Activated gamma-delta T cell treated with anti-CD3 and anti-CD28 coated beads, Interleukin-2, amount 50 U/mL, for 16 hours (primary cell): ENCODE results near the gene IRF8.
A peak's percentile ranks its signal among the peaks of the same experiment; 100 is the strongest.
"Not testable (repeated sequence)": the region's sequence is repeated elsewhere in the genome, so short reads cannot be mapped to it uniquely, and the experiment has no call there.

Source experiments
- DNase-seq: peaks from one replicate; pipeline ENCODE4 v3.0.0-alpha.2; 2020; ENCODE audit warnings: low read depth

The IRF8 gene

DNA sequence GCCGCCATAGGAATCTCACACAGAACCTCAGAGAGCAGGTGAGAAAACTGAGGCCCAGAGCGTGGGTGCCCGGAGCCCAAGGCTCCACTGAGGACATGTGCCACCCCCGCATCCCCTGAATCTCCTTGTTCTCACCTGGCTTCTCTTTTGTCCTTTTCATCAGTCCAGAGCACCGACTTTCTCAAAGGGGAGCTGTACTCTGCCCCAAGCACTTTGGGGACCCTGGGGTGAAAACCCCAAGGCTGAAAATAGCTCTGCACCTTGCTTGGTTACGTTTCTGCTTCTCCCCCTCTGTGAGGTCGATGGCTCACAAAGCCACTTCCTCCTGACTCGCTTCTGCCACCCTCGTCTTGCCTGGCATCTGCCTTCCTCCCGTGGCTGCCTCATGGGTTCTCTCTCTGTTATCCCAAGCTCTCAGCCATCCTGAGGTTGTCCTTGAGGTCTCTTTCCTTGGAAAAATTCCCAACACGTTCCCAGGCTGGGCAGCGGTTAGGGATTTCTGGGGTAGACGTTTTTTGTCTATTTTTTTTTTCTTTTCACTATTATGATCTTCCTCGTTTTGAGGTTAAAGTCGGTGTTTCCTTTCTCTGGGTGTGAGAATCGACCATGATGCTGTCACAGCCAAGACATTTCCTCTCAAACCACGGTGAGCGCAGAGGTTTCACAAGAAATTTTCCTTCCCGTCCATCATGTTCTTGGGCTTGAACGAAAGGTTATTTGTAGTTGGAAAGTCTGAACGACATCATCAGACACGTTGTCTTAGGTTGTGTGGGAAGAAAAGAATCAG lies 37.2 kb downstream of the IRF8 start:
- peak; percentile 65 for DNase-seq

- DNase-seq, result no peak
Measured at GRCh38 chr16:85936816-85937215, 37.9 kb downstream of the IRF8 start.

GRCh38 chr16:85940214-85940613 lies 41.3 kb downstream of the IRF8 start:
- DNase-seq, result no peak

DNA sequence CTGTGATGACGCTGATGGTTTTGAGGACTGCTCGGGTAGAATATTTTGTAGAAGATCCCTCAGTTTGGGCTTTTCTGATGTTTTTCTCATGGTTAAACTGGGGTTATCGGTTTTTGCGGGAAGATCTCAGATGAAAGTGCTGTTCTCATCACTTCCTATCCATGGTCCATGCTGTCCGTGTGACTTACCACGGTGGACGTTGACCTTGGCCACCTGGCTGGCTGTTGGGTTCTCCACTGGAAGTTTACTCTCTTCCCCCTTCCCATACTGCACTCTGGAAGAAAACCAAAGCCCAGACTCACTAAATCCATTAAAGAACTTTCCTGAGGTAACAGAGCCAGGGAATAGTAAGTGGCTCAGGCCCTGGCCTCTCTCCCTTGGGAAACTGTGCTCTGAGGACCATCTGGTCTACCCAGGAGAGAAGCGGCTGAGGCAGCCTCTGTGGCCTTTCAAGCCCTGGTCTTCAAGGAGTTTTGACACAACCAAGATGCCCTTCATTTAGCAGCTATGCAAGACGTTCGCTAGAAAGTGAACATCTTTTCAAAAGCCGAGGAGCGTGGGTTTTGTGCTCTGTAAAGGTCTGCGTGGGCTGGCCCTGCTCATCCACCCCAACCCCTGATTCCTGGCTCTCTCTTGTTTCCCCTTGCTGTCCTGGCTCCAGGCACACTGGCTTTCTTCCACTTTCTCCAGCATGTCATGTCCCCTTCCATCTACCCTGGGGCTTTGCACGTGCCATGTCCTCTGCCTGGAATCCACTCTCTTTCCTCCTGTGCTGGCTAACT lies 43.1 kb downstream of the IRF8 start:
- no peak for DNase-seq

- DNase-seq, result not testable (repeated sequence)
Measured at GRCh38 chr16:85942659-85943058, 43.7 kb downstream of the IRF8 start.

- DNase-seq, result no peak
Measured at GRCh38 chr16:85943711-85944110, 44.7 kb downstream of the IRF8 start.

GRCh38 chr16:85944572-85945423 lies 45.8 kb downstream of the IRF8 start:
- DNase-seq, result no peak

GRCh38 chr16:85945424-85945751 lies 46.4 kb downstream of the IRF8 start:
- no peak for DNase-seq

- DNase-seq, result no peak
Measured at GRCh38 chr16:85946541-85947124, 47.7 kb downstream of the IRF8 start.

DNA sequence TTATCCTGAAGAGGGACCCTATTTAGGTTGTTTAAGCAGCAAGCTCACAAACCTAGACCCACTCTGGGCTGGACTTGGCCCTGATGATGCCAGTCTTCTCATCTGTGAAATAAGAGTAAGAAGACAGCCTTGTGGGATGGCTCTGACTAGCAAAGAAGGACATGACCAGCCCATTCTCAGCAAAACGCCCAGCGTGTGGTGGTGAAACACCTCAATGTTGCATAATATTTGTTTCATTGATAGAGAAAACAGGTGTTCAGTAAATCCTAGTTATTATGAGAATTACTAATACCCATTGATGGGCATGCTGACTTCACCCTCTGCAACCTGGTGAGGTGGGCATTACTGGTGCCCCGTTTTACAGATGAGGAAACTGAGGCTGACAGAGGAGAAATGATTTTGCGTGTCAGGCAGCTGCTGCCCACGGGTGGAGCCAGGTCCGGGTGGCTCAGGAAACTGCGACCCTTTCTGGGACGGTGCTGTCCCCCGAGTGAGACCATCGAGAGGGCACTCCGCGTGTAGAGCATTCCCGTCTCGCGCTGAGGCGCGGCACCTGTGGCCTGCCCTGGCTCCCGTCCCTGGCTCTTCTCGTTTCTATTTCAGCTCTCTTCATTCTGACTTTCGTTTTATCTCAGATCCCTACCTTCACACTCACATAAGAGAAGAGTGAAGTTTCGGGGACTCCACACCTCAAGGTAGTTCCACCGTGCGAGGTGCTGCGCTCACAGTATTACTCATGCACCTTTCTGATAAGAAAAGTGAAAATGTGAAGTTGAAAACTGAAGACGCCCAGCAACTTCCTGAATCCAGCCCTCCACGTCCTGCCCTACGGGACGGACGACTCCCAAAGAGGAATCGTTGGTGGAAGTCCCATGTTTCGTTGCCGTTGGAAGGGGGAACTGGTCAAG lies 48.5 kb downstream of the IRF8 start:
- DNase-seq, result peak; percentile 17

GRCh38 chr16:85948138-85948509 lies 49.2 kb downstream of the IRF8 start:
- DNase-seq, result no peak

GRCh38 chr16:85948616-85949265 lies 49.8 kb downstream of the IRF8 start:
- DNase-seq, result no peak

DNA sequence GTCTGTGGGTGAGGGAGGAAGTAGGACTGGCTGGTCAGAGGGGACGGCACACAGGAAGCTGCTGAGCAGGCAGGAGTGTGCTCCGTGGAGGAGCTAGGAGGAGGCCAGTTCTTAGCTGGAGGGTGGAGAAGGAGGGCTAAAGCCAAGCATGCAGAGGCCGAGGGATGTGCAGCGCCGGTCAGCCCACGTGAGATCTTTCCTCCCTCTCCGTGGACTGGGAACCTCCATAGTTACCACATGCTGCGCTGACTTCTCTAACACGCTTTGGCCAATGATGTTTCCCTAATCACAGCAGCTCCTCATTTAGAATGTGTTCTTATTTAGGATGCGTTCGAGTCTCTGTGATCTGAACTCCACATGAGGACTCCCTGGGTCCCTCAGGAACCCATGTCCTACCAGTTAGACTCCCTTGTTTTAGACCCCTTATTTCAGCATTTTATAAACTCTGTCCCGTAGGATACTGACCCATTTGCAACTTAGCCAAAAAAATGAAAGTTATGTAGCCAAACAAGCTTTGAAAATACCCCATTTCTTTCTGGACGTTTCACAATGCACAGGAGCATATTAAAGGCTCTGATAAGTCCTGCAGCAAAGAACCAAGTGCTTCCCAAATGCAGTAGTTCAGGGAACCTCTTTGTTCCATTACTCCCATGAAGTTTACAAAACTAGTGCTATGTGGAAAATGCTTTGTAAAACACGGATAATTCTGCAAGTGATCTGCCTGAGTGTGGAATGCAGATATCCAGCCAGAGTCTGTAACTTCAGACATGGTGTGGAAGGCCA lies 51.4 kb downstream of the IRF8 start:
- DNase-seq, result no peak

GRCh38 chr16:85952197-85952596 lies 53.2 kb downstream of the IRF8 start:
- DNase-seq, result no peak

- no peak for DNase-seq
Measured at GRCh38 chr16:85952811-85953210, 53.8 kb downstream of the IRF8 start.

DNA sequence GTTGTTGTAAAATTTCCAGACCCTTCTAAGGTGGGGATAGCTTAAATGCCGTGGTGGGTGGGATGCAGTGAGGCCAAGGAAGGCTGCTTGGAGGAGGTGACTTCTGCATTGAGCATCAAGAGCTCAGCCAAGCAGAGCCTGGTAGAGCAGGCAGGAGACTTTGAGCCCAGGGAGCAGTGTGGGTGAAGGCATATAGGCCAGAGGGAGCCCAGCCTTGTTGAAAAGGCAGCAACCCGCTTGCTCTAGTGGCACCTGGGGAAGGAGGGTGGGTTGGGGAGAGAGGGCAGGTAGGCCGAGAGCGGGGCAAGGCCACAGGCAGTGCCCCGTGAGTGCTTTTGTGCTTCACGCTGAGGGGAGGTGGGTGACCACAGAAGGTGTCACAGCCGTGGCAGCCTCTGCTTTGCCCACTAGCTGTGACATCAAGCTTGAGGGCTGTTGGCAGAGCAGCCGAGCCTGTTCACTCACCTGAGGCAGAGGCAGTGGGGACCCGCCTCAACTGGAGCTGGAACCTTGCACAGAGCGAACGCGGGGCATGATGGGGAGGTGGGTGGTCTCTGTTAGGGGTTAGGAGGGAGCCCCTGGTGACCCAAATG lies 56.1 kb downstream of the IRF8 start:
- no peak for DNase-seq

DNA sequence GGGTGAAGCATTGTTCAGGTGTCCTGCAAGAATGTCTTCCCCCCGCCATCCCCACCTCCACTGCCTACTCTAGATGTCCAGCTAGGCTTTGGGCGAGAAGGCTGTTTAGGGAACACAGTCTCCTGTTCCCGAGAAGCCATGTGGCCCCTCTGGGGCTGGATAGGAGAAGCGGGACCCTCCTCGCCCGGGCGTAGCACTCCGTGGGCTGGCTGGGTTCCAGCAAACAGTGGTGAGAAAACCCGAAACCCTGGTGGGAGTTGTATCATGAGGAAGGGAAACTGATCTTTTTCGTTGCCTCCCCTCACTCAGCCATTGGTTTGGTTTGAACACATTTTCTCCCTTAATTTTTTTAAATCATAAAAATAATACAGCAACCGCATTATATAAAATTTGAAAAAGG lies 56.6 kb downstream of the IRF8 start:
- no peak for DNase-seq

DNA sequence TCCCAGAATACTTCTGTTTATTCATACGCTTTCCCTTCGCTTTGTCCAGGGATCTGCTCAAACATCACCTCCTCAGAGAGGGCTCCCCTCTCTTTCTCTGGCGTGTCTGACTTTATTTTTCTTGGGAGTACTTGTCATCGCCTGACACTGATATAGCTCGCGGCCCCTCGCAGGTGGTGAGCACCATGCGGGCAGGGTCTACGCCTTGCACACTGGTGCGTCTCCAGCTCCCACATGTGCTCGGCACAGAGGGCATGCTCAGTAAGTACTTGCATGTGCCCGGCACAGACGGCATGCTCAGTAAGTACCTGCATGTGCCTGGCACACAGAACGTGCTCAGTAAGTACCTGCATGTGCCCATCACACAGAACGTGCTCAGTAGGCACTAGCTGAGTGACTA lies 57.5 kb downstream of the IRF8 start:
- DNase-seq, result no peak

GRCh38 chr16:85958731-85959130 lies 59.8 kb downstream of the IRF8 start:
- no peak for DNase-seq

- no peak for DNase-seq
Measured at GRCh38 chr16:85959686-85960085, 60.7 kb downstream of the IRF8 start.
